ENCODE data around the gene HDLBP.

- TF ChIP-seq POLR2A (IDR thresholded peaks at IDR 0.05; ENCODE audit: low read length) (no peak), GATA1 (IDR thresholded peaks at IDR 0.05; ENCODE audit: low read depth, low read length) (no peak)
Measured at GRCh38 chr2:241218131-241219029, 97.1 kb downstream of the HDLBP start.

All from erythroblast (primary cell).